Measurements from ENCODE around the gene UCK1.

UCK1 gene

DNA sequence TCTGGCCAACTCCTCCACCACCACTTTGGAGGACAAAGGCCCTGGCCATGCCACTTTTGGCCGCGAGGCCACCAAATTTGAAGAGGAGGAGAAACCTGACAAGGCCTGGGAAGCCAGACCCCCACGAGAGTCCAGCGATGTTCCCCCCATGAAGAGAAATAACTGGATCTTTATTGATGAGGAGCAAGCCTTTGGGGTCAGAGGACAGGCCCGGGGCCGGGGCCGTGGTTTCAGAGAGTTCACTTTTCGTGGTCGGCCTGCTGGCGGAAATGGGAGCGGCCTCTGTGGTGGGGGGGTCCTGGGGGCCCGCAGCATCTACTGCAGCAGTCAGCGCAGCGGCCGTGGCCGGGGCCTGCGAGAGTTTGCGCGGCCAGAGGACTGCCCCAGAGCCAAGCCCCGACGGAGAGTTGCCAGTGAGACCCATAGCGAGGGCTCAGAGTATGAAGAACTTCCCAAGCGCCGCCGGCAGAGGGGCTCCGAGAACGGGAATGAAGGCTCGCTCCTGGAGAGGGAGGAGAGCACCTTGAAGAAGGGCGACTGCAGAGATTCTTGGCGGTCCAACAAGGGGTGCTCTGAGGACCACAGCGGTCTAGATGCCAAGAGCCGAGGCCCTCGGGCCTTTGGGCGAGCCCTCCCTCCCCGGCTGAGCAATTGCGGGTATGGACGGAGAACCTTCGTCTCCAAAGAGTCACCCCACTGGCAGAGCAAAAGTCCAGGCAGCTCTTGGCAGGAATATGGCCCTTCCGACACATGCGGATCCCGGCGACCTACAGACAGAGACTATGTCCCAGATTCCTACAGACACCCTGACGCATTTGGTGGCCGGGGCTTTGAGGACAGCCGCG, 55.7 kb downstream of the UCK1 start:
- no peak overlapping the region for H3K4me3 ChIP-seq (ENCODE audit: low read length)
- no peak for TF ChIP-seq ZNF274 (IDR thresholded peaks at IDR 0.05; ENCODE audit: low read depth, low read length)

GRCh38 chr9:131474711-131475110, 56.4 kb downstream of the UCK1 start:
- TF ChIP-seq ZNF274 (IDR thresholded peaks at IDR 0.05; ENCODE audit: low read depth, low read length): no peak
- no peak overlapping the region for H3K4me3 ChIP-seq (ENCODE audit: low read length)

- H3K4me3 ChIP-seq (ENCODE audit: low read length): no peak overlapping the region
- TF ChIP-seq ZNF274 (IDR thresholded peaks at IDR 0.05; ENCODE audit: low read depth, low read length): no peak
These were observed 57.2 kb downstream of the UCK1 start for GRCh38 chr9:131473891-131474290.
